ENCODE results near the gene F11. TPM values are rescaled to one million over a fixed set of nuclear protein-coding genes. Genes with fewer than 3 reads are reported as not detected.
"Not testable (repeated sequence)": the region's sequence is repeated elsewhere in the genome, so short reads cannot be mapped to it uniquely, and the experiment has no call there.

F11 gene
- total RNA-seq, 1 donor from 2014 or later: 0.62 TPM

DNA sequence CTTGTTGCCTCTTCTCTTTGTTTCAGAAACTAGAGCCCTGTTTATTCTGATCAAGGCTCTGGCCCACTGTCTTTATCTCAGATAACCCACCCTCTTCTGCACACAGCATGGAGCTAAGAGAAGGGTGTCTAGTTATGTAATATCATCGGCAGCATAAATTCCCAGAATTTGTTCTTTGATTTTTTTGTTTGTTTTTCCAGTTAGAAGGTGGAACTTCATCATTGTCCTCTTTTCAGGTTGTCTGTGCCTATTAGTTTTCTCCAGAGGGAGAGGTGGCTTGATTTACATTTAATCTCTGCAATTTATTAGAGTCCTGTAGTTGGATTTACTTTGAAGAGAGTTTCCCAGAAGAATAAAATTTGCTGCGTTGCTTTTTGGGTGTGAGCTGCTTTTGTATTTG lies 15.2 kb upstream of the F11 start:
- no peak for DNase-seq

- no peak for DNase-seq
These were observed 10.9 kb upstream of the F11 start for GRCh38 chr4:186255122-186255521.

DNA sequence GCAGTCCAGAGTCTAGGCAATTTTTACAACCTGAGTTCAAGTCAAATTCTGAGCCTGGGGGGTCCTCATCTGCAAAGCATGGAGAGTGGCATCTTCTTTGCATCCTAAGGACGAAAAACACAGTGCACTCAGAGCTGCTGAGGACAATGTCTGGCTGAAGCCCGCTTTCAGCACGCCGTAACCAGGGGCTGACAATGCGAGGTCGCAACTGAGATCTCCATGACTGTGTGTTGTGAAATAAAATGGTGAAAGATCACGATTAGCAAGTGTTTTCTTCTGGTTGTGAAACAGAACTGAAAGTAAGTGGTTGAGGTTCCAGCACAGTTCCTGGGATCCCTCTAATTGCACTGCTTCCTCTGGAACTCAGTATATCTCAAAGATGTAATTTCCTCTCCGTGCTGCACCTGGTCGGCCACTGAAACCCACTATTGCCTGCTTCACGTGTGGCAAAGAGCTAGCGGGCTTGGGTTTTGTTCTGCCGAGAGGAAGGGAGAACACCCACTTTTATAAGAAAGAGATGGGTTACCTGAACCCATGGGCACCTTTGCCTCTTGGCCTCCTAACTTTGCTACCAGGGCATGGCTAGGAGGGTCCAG lies 7.7 kb upstream of the F11 start:
- no peak for DNase-seq

- no peak for DNase-seq
These were observed 5.9 kb upstream of the F11 start for GRCh38 chr4:186260117-186260503.

DNA sequence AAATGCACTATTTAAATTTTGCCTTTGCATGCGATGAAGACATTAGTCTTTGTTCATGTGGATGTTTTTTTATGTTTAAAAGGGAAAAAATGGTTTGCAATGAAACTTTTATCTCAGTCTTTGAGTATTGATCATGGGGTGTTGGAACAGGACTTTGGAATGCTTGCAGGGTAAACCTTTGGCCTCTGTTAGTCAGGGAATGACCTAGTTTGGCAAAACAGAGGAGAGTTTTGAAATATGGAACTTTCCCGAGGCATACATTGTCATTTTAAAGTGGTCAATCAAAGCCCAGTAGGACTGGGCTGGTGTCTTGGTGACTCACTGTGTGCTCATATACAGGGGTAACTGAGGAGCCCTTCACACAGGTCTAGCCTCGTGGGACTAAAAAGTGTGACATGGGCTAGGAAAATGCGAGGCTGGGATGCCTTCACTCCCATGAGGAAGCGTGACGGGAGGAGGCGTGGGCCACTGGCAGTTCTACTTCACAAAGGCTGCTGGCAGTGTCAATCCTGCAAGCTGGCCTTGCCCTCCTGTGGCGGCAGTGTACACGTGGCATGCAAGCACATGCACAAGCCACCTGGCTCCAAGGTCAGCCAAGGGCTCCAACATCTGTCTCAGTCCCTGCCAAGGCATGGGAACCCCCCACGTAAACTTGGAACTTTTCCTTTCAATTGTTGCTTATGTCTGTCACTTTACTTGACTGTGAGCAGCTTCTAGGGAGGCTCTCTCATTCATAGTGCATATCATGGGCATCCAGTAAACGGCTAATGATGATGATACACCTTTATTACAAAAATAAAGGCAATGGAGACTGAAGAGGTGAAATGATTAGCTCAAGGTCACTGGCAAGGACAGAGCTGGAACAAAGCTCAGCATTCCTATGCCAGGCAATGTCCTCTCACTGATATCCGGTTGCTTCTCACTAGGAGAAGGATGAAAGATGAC lies 5.2 kb upstream of the F11 start:
- DNase-seq: peak; percentile 7

- no peak for DNase-seq
These were observed 1.3 kb upstream of the F11 start for GRCh38 chr4:186264660-186265059.

DNA sequence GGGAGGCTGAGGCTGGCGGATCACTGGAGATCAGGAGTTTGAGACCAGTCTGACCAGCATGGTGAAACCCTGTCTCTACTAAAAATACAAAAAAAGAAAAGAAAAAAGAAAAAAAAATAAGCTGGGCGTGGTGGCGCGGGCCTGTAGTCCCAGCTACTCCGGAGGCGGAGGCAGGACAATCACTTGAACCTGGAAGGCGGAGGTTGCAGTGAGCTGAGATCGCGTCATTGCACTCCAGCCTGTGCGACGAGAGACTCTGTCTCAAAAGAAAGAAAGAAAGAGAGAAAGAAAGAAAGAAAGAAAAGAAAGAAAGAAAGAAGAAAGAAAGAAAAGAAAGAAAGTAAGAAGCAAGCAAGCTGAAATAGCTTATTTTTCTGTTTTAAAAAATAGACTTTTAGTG lies 739 bp upstream of the F11 start:
- DNase-seq: not testable (repeated sequence)

GRCh38 chr4:186266729-186267456 lies 904 bp downstream of the F11 start:
- no peak for DNase-seq

DNA sequence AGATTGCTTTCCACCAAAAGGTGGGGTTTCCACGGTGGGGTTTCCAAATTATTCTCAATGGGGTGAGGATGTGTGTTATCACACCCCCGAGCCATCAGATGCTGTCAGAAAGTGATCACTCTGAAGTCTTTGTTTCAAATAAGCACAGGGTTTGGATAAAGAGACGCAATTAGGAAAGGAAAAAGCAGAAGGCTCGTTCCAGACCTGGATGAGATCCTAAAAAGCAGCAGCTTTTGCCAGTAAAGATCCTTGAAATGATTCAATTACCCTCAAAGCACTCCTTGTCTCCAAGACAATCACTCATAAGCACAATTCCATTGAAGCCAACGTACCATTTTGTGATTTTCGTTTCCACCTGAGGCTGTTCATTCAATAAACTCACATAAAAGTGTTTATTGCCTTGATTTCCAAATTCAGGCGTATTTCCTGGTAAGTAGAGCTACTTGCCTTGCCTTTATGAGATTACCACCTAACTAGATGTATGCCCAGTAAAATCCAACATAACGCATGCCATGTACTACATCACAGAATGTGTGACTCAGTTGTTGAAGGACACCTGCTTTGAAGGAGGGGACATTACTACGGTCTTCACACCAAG lies 5.2 kb downstream of the F11 start:
- no peak for DNase-seq

DNA sequence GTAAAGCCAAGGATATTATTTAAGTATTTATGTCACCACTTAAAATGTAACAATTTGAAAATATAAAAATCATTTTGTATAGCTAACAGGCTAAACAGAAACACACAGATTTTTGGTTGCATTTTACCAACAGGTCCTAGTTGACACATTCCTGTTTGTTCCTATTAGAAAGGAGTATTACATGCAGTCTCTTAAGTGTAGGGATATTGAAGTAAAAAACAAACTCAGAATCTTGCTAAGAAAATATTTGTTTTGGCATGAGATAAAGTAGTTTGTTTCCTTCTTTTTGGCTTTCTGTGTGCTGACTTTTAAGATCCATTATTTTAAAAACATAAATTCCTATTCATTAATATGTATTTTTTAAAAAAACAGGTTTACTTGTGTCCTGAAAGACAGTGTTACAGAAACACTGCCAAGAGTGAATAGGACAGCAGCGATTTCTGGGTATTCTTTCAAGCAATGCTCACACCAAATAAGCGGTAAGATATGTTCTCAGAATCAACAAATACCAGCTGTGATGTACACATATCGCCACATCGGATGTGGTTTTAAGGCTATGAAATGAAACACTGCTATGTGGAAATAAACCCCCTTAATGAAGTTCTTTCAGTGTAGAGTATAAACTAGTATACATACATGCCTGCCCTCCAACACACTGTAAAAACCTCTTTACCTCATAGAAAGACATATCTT lies 6.9 kb downstream of the F11 start:
- no peak for DNase-seq

DNA sequence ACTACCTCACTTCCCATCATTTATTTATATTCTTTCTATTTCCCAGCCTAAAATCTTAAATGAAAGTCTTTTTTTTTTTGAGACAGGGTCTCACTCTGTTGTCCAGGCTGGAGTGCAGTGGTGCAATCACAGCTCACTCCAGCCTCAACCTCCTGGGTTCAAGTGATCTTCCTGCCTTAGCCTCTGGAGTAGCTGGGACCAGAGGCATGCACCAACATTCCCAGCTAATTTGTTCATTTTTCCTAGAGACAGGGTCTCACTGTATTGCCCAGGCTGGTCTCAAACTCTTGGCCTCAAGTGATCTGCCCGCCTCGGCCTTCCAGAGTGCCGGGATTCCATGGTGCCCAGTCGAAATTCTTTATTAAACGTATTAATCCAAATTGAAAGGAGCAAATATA lies 7.4 kb downstream of the F11 start:
- DNase-seq: not testable (repeated sequence)

DNA sequence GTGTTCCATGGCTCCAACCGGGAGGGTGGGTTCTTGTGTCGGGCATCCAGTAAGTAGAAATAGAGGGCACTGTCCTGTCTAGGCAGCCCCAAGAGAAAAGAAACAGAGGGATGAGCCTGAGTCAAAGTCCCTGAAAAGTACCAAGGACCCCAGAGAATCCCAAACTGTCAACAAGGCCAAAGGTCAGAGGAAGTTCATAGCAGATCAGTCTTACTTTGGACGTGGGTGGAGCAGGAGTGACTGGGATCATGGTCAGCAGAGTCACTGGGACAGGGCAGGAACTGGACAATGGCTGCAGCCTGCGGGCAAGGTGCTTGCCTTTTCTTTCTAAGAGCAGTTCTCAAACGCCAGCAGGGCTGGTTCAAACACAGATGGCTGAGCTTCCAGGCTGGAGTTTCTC lies 17.3 kb downstream of the F11 start:
- DNase-seq: no peak

DNA sequence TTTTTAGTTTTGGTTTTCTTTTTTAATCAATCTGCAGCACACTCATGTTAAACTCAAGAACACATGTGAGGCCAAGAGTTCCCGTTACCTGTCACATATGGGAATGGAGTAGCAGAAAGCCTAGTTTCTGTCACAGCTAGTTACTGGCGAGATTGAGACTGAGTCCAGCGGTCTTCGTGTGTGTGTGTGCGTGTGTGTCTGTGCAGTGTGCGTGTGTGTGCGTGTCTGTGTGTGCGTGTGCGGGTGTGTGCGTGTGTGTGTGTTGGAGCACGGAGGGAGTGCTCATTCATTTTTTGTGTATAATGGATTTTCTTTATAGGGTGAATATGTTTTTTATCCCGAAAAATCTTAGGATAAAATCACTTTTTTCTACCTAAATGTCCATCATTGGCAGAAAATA lies 19.2 kb downstream of the F11 start:
- DNase-seq: peak; percentile 22

DNA sequence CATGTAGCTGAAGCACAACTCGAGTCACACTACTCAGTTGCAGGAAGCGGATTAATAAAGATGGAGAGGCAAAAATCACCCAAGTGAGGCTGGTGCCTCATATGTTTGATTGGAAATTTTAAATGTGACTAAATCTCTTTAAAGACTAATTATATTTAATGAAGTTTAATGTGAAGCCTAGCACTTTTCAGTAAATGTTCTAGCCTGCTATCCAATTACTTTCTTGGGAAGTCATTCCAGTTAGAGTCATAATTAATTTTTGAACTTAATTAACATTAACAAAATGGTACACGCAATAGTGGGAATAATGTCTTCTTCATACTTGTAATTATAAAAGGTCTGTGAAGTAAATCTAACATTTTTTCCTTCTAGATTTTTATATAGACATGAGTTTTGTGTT lies 20.6 kb downstream of the F11 start:
- no peak for DNase-seq

DNA sequence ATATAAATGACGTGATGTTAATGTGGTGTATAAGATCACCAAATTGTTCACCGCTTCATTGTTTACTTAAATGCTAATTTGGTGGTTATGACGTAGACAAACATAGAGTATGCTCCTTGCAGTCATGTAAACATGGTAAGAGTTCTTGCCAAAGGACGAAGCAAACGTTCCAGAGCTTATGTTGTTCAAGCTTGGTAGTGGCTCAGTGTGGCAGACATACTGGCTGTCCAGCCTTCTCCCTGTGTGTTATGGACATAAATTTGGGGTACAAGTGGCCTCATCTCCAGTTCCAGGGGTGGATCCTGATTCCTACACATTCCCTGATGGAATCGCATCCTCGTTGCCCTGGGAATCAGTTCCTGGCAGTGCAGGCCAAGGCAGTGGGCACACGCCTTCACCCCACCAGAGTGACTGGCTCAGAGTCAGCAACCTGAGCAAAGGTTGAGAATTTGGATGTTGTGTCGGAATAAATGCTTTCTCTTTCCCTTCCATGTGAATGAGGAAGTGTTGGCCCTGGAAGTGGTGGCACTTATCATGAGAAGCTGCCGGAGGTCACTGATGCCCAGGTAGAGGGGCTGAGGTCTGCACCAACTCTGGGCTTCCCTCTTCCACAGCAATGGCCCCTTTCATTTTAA lies 25.4 kb downstream of the F11 start:
- DNase-seq: no peak

DNA sequence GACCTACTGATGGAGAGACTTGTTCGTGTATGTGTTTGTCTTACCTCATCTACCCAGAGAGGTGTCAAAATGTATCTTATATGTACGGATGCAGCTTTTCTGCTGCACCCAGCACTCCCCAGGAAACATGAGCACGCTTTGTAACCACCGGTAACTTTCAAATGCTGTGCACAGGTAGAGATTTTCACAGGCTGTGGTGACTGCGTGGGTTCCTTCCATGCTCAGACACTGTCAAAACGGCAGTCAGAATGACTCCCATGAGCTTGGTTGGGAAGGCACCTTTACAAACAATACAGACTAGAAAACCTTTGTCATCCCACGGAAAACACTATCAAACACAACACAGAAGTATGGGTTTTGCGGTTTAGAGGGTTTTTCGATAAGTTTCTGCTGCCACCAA lies 28.2 kb downstream of the F11 start:
- no peak for DNase-seq

- DNase-seq: no peak
These were observed 30.5 kb downstream of the F11 start for GRCh38 chr4:186296481-186296880.

GRCh38 chr4:186297013-186297645 lies 31.1 kb downstream of the F11 start:
- peak; percentile 84 for DNase-seq

DNA sequence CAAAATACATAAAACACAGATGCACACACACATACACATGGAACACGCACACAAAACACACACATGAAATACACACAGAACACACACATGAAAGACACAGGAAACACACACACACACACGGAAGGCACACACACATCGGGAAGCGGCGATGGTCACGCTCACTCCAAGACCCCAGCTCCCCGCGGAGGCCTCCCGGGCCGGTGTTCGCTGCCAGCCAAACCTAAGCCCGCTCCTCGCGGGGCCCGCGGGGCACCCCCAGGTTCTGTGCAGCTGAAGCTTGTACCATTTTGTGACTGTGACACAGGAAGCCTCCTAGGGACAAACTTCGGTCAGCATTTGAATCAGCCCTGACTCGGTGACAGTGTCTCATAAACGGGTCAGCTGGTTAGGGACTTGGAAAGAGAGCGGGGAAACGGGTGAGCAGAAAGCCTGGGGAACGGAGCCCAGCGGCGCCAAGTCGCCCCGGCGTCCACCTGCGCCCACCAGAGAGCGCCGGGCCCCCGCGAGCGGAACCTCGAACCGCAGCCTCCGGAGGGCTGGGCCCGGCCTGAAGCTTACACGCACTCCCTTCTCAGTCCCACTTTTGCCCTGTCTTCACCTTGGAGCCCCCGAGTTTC lies 32.1 kb downstream of the F11 start:
- no peak for DNase-seq

GRCh38 chr4:186299291-186299690 lies 33.3 kb downstream of the F11 start:
- no peak for DNase-seq
